ENCODE measurements around the gene RREB1. TPM values are rescaled to one million over a fixed set of nuclear protein-coding genes. Genes with fewer than 3 reads are reported as not detected.

The RREB1 gene
- total and polyA plus RNA-seq, 2 donors (not counting 3 experiments of a cell fraction or from before 2014, with no cell fraction given): 3.7 to 33.0 TPM

- Histone ChIP-seq H3K9me3 (replicated peaks; ENCODE audit: control insufficient read depth, insufficient read depth, low read length) (no peaks in the 10 kb centered on the region), H3K27me3 (ENCODE audit: control insufficient read depth in 2 of 2, insufficient read depth in 2 of 2, low read length in 2 of 2) (no peaks in the 10 kb centered on the region), H3K4me3 (replicated peaks in 1 of 3; ENCODE audit: insufficient read depth in 1 of 3, low read depth in 1 of 3, low read length in 3 of 3) (no peak overlapping the region), H3K4me2 (ENCODE audit: insufficient read depth, low read length) (no peak overlapping the region), H3K4me1 (ENCODE audit: control insufficient read depth, extremely low read depth, insufficient read depth, low read length) (peaks cover 23% of the 10 kb centered on the region), H4K20me1 (replicated peaks; ENCODE audit: control insufficient read depth, extremely low read depth, insufficient read depth, low read length) (peaks cover 1% of the 10 kb centered on the region), H3K79me2 (ENCODE audit: control insufficient read depth, insufficient read depth, low read length) (peaks cover 80% of the 10 kb centered on the region), H2AFZ (ENCODE audit: low read depth, low read length) (no peak overlapping the region), H3K36me3 (ENCODE audit: control insufficient read depth in 2 of 2, extremely low read depth in 1 of 2, insufficient read depth in 2 of 2, low read length in 2 of 2) (no peaks in the 10 kb centered on the region), H3K27ac (ENCODE audit: insufficient read depth, low read depth, low read length) (no peak overlapping the region), H3K9ac (replicated peaks; ENCODE audit: extremely low read depth, insufficient read depth, low read length) (no peak overlapping the region), H3K9me1 (replicated peaks; ENCODE audit: control insufficient read depth, extremely low read depth, insufficient read depth, low read length) (no peaks in the 10 kb centered on the region)
- no peak for FAIRE-seq
- dilution Hi-C loops (cut with MboI; ENCODE audit: extremely low pct_ligation_motif_present, low sequenced_read_pairs): no loop called here
- TF ChIP-seq CTCF (IDR thresholded peaks at IDR 0.05; ENCODE audit: extremely low read depth in 1 of 2, insufficient read depth in 1 of 2, low read depth in 1 of 2, low read length in 2 of 2) (no peak), JUN (IDR thresholded peaks at IDR 0.05; ENCODE audit: borderline replicate concordance, insufficient read depth, insufficient read length, low read depth) (no peak), EZH2 (IDR thresholded peaks at IDR 0.05; ENCODE audit: borderline replicate concordance, low read depth, low read length, severe bottlenecking) (no peak), POLR2A (IDR thresholded peaks at IDR 0.05; ENCODE audit: low read depth, low read length) (no peak), FOS (IDR thresholded peaks at IDR 0.05; ENCODE audit: borderline replicate concordance, insufficient read depth, low read length) (no peak), MYC (IDR thresholded peaks at IDR 0.05; ENCODE audit: low read depth, low read length) (no peak)
- TF ChIP-seq, protein P1, sequence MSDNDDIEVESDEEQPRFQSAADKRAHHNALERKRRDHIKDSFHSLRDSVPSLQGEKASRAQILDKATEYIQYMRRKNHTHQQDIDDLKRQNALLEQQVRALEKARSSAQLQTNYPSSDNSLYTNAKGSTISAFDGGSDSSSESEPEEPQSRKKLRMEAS (IDR thresholded peaks at IDR 0.05; ENCODE audit: insufficient read depth, insufficient read length): no peak
- DNase-seq (ENCODE audit: low read depth, low spot score): no peak
- intact Hi-C loops (cut with micrococcal nuclease): loop anchor here (5.0 kb wide), 1 partner anchor 458 kb away; no protein-coding TSS in a partner anchor
- BruUV-seq (replicated peaks): no TSS peak
- POLR2A ChIA-PET: interaction anchor here (1.0 kb wide), 1 partner anchor 37 kb away, joined by 4 read pairs; the partner anchor contains the start of gene RREB1
- CTCF ChIA-PET: interaction anchor here (0.5 kb wide), 1 partner anchor 32 kb away, joined by 5 read pairs; no protein-coding TSS in a partner anchor
Observed at GRCh38 chr6:7144872-7145584, 37.3 kb downstream of the RREB1 start.

Measured in endothelial cell of umbilical vein (primary cell).